Measurements from ENCODE around the gene TP53. TPM values are rescaled to one million over a fixed set of nuclear protein-coding genes. Genes with fewer than 3 reads are reported as not detected.

TP53 gene
- total and polyA plus RNA-seq, 2 of the 4 experiments (the other 2 are of a cell fraction), result 31.2 to 48.5 TPM

DNA sequence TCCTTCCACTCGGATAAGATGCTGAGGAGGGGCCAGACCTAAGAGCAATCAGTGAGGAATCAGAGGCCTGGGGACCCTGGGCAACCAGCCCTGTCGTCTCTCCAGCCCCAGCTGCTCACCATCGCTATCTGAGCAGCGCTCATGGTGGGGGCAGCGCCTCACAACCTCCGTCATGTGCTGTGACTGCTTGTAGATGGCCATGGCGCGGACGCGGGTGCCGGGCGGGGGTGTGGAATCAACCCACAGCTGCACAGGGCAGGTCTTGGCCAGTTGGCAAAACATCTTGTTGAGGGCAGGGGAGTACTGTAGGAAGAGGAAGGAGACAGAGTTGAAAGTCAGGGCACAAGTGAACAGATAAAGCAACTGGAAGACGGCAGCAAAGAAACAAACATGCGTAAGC lies 12.4 kb downstream of the TP53 start:
- dilution Hi-C loops (cut with HindIII; ENCODE audit: low sequenced_read_pairs, unreplicated experiment), result no loop called here
- no peak overlapping the region for H2BK15ac ChIP-seq (ENCODE audit: low read depth, low read length)
- in situ Hi-C loops (cut with MboI; ENCODE audit: low sequenced_read_pairs), result no loop called here

More for the DNA sequence above, 12.4 kb downstream of the TP53 start:
- ChIA-PET CTCF (no interaction called here), POLR2A (ENCODE audit: unreplicated experiment) (no interaction called here)
- H2AFZ ChIP-seq (replicated peaks; ENCODE audit: low read length, poor library complexity), result no peak overlapping the region
- WGBS, 2 experiments (ENCODE audit: extremely low coverage in 2 of 2, insufficient read length in 1 of 2), result 99% methylated on average over 11 of the region's 14 CpGs; no CpG with 5 or more reads in 1 of the 2 experiments
- H3K56ac ChIP-seq (ENCODE audit: extremely low read depth, insufficient read depth, low read length), result no peak overlapping the region
- no peak overlapping the region for H2BK20ac ChIP-seq (ENCODE audit: low read depth, low read length)
- peaks cover 9% of the 10 kb centered on the region for H3K9me3 ChIP-seq (ENCODE audit: control insufficient read depth, insufficient read depth, low read length)
- H3K14ac ChIP-seq (replicated peaks; ENCODE audit: low read depth, low read length), result no peak overlapping the region
- H4K20me1 ChIP-seq (ENCODE audit: insufficient read depth, low read length), result peaks cover 3% of the 10 kb centered on the region; the same call in 1 of the 2 replicates
- H3K27me3 ChIP-seq (ENCODE audit: control insufficient read depth, insufficient read depth, low read length), result no peaks in the 10 kb centered on the region
- H3K4me2 ChIP-seq (ENCODE audit: low read depth, low read length), result no peak overlapping the region
- H4K91ac ChIP-seq (ENCODE audit: insufficient read depth, low read depth, low read length), result no peak overlapping the region
- H3K4me3 ChIP-seq (ENCODE audit: insufficient read depth, low read depth, low read length), result no peak overlapping the region
- no TSS peak for BruUV-seq (replicated peaks)
- no peak overlapping the region for H2BK5ac ChIP-seq (ENCODE audit: low read depth, low read length, poor library complexity, severe bottlenecking)
- no peak overlapping the region for H4K8ac ChIP-seq (ENCODE audit: low read depth in 2 of 2, low read length in 2 of 2)
- peaks cover 42% of the 10 kb centered on the region for H3K36me3 ChIP-seq (ENCODE audit: control insufficient read depth, insufficient read depth, low read length)
- H2AK9ac ChIP-seq (replicated peaks; ENCODE audit: low read depth, low read length, poor library complexity), result no peak overlapping the region
- no peak overlapping the region for H3K23ac ChIP-seq (ENCODE audit: low read depth, low read length)
- no peak overlapping the region for H3K18ac ChIP-seq (ENCODE audit: low read depth, low read length)
- TF ChIP-seq RFX5 (IDR thresholded peaks at IDR 0.05; ENCODE audit: low read depth, low read length), result no peak
- TF ChIP-seq, protein P1, sequence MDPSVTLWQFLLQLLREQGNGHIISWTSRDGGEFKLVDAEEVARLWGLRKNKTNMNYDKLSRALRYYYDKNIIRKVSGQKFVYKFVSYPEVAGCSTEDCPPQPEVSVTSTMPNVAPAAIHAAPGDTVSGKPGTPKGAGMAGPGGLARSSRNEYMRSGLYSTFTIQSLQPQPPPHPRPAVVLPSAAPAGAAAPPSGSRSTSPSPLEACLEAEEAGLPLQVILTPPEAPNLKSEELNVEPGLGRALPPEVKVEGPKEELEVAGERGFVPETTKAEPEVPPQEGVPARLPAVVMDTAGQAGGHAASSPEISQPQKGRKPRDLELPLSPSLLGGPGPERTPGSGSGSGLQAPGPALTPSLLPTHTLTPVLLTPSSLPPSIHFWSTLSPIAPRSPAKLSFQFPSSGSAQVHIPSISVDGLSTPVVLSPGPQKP (IDR thresholded peaks at IDR 0.05; ENCODE audit: borderline replicate concordance, low read depth, low read length), result no peak
- no peak for TF ChIP-seq CHD1 (IDR thresholded peaks at IDR 0.05; ENCODE audit: low read depth, low read length)
- no peak for TF ChIP-seq FOS (IDR thresholded peaks at IDR 0.05; ENCODE audit: low read depth, low read length)
- TF ChIP-seq, protein P2, sequence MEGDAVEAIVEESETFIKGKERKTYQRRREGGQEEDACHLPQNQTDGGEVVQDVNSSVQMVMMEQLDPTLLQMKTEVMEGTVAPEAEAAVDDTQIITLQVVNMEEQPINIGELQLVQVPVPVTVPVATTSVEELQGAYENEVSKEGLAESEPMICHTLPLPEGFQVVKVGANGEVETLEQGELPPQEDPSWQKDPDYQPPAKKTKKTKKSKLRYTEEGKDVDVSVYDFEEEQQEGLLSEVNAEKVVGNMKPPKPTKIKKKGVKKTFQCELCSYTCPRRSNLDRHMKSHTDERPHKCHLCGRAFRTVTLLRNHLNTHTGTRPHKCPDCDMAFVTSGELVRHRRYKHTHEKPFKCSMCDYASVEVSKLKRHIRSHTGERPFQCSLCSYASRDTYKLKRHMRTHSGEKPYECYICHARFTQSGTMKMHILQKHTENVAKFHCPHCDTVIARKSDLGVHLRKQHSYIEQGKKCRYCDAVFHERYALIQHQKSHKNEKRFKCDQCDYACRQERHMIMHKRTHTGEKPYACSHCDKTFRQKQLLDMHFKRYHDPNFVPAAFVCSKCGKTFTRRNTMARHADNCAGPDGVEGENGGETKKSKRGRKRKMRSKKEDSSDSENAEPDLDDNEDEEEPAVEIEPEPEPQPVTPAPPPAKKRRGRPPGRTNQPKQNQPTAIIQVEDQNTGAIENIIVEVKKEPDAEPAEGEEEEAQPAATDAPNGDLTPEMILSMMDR (conservative IDR thresholded peaks at IDR 0.05; ENCODE audit: low read depth, low read length), result no peak
- no peak for TF ChIP-seq MAZ (IDR thresholded peaks at IDR 0.05; ENCODE audit: borderline replicate concordance, low read depth, low read length)
- TF ChIP-seq CEBPB (IDR thresholded peaks at IDR 0.05; ENCODE audit: low read depth, low read length), result no peak
- TF ChIP-seq USF2 (IDR thresholded peaks at IDR 0.05; ENCODE audit: low read depth, low read length), result no peak
- TF ChIP-seq RAD21 (IDR thresholded peaks at IDR 0.05; ENCODE audit: low read length), result no peak
- TF ChIP-seq NFE2L2 (IDR thresholded peaks at IDR 0.05; ENCODE audit: low read depth, low read length), result no peak
- no peak for TF ChIP-seq MXI1 (IDR thresholded peaks at IDR 0.05; ENCODE audit: borderline replicate concordance, low read depth, low read length)
- H2BK120ac ChIP-seq (ENCODE audit: low read depth, low read length), result no peak overlapping the region
- ATAC-seq (ENCODE audit: low read depth) (no peak), DNase-seq (no peak)
- H3K9me1 ChIP-seq (ENCODE audit: insufficient read depth, low read length), result no peaks in the 10 kb centered on the region; the same call in 1 of the 2 replicates
- no peak overlapping the region for H3K9ac ChIP-seq (ENCODE audit: low read depth, low read length)
- H3K27ac ChIP-seq (ENCODE audit: insufficient read depth, low read length), result no peak overlapping the region
- no peak overlapping the region for H3K4ac ChIP-seq (ENCODE audit: low read depth, low read length)
- intact Hi-C loops (cut with micrococcal nuclease), result no loop called here
- H3K4me1 ChIP-seq (ENCODE audit: control insufficient read depth, insufficient read depth, low read length), result no peaks in the 10 kb centered on the region
- H2AK5ac ChIP-seq (ENCODE audit: low read depth, low read length), result no peak overlapping the region
- no peak overlapping the region for H4K5ac ChIP-seq (ENCODE audit: low read depth, low read length)
- peaks cover 7 to 24% of the 10 kb centered on the region in 2 experiments; a peak in 3 of 4 replicates for H3K79me1 ChIP-seq (ENCODE audit: low read depth in 1 of 2, low read length in 2 of 2)
